ENCODE results near the gene DKC1. TPM values are rescaled to one million over a fixed set of nuclear protein-coding genes. Genes with fewer than 3 reads are reported as not detected.
A peak's percentile ranks its signal among the peaks of the same experiment; 100 is the strongest.

The DKC1 gene
- total and polyA plus RNA-seq, 2 of the 13 experiments (the other 11 are each of a cell fraction or from before 2014, with no cell fraction given): 61.6 to 102 TPM

GRCh38 chrX:154762537-154763296, at the start of gene DKC1 (continued):
- TF ChIP-seq MTA1 (CRISPR knock-in tag; IDR thresholded peaks at IDR 0.05; ENCODE audit: borderline replicate concordance) (peak; percentile 24; the same call in 1 of the 2 replicates), ZNF577 (CRISPR knock-in tag; IDR thresholded peaks at IDR 0.05; ENCODE audit: borderline replicate concordance, low read depth) (no peak), ZNF552 (CRISPR knock-in tag; IDR thresholded peaks at IDR 0.05; ENCODE audit: borderline replicate concordance) (0 out of 2 replicates have a peak, but pooled peaks have one; percentile 37), HNF1B (CRISPR knock-in tag; IDR thresholded peaks at IDR 0.05) (peak; percentile 67), CC2D1A (CRISPR knock-in tag; IDR thresholded peaks at IDR 0.05) (no peak), ZFP36L1 (CRISPR knock-in tag; IDR thresholded peaks at IDR 0.05) (peak; percentile 86; the same call in 1 of the 2 replicates), NAIF1 (CRISPR knock-in tag; IDR thresholded peaks at IDR 0.05; ENCODE audit: borderline replicate concordance) (no peak), BRF2 (CRISPR knock-in tag; IDR thresholded peaks at IDR 0.05) (no peak), KLF16 (CRISPR knock-in tag; IDR thresholded peaks at IDR 0.05) (no peak; a peak in 1 of 4 replicates), ATF3 (CRISPR knock-in tag; IDR thresholded peaks at IDR 0.05) (no peak), THAP7 (CRISPR knock-in tag; IDR thresholded peaks at IDR 0.05) (no peak), TRAFD1 (CRISPR knock-in tag; IDR thresholded peaks at IDR 0.05; ENCODE audit: borderline replicate concordance) (no peak), UBTF (CRISPR knock-in tag; IDR thresholded peaks at IDR 0.05) (peak; percentile 71; the same call in 1 of the 2 replicates), NR2F1 (CRISPR knock-in tag; IDR thresholded peaks at IDR 0.05) (no peak), FOXP4 (CRISPR knock-in tag; IDR thresholded peaks at IDR 0.05) (0 out of 2 replicates have a peak, but pooled peaks have one; percentile 41), ZNF383 (CRISPR knock-in tag; IDR thresholded peaks at IDR 0.05; ENCODE audit: borderline replicate concordance) (no peak), ZNF670 (CRISPR knock-in tag; IDR thresholded peaks at IDR 0.05; ENCODE audit: borderline replicate concordance) (no peak)

Measured in HepG2 (cell line).